ENCODE results near the gene SNAP25.

SNAP25 gene

DNA sequence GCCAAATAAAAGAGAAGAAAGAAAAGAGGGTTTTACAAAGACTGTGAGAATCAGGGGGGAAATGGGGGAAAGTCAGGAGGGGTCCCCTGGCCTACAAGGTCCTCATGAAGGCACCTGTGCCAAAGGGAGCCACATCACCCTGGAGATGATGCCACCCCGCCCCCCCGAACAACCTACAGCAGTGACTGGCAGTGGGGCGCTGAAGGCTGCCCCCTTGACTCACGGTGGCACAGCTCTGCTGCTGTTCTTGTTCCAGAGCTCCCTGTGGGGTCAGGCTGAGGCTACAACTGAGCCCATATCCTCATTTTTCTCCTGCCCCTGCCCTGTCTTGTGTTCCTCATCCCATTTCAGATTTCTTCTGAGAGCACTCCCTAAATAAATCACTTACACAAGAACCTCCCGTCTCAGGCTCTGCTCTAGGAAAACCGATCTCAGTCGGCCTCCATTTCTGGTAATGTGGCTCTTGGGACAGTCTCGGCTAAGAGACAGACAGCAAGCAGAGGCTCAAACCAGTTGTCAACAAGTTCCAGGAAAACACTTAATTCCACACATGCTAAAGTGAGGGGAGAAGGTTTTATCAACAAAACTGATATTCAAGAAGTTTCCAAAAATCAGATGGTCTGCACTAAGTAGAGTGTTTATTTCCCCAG, 105.7 kb downstream of the SNAP25 start:
- H3K4me3 ChIP-seq (replicated peaks; ENCODE audit: low read depth, low read length): no peak overlapping the region
- TF ChIP-seq, protein P1, sequence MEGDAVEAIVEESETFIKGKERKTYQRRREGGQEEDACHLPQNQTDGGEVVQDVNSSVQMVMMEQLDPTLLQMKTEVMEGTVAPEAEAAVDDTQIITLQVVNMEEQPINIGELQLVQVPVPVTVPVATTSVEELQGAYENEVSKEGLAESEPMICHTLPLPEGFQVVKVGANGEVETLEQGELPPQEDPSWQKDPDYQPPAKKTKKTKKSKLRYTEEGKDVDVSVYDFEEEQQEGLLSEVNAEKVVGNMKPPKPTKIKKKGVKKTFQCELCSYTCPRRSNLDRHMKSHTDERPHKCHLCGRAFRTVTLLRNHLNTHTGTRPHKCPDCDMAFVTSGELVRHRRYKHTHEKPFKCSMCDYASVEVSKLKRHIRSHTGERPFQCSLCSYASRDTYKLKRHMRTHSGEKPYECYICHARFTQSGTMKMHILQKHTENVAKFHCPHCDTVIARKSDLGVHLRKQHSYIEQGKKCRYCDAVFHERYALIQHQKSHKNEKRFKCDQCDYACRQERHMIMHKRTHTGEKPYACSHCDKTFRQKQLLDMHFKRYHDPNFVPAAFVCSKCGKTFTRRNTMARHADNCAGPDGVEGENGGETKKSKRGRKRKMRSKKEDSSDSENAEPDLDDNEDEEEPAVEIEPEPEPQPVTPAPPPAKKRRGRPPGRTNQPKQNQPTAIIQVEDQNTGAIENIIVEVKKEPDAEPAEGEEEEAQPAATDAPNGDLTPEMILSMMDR (IDR thresholded peaks at IDR 0.05; ENCODE audit: low read depth, low read length, missing control alignments): no peak
- DNase-seq (ENCODE audit: extremely low read depth, low read depth): no peak

DNA sequence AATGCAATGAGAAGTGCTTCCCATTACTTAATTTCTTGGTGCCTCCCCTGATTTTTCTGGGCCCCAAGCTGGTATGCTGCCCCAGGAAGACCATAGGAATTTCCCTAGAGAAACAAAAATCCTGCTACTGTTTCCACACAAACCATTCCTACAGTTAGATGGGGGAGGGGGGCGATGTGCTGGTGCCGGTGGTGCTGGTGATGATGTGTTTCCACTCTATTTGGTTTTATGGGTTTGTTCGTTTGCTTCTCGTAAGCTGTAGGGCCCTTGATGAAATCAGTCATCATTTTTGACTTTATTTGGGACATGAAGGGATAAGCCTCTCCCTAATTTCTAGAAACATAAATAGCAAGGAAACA, 110.2 kb downstream of the SNAP25 start:
- H3K4me3 ChIP-seq (replicated peaks; ENCODE audit: low read depth, low read length): no peak overlapping the region
- TF ChIP-seq, protein P1 (IDR thresholded peaks at IDR 0.05; ENCODE audit: low read depth, low read length, missing control alignments): no peak
- no peak for DNase-seq (ENCODE audit: extremely low read depth, low read depth)

DNA sequence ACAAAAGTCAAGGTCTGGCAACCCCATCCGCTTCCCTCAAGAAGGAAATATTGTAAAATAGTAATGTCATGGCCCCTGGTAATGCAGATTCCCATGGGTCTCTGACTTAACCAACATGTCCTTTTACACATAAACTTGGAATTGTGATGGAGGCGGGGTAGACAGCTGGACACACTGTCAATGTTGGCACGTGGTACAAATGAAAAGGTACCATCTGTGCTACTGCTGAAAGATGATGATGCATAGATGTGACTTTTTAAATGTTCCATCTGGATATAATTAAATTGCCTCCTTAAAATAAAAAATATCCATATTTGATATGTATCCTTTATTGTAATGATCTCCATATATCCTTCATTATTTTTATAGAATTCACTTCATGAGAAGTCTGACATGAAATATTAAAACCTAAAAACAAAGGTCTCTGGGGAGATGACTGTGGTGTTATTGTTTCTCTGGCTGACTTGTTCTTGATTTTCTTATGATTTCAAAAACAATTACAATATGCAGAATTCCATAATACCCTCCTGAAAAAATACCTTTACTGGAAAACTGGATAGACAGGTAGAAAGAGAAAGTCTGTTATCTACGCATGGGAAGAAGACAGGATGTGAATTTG, 110.9 kb downstream of the SNAP25 start:
- TF ChIP-seq, protein P1 (IDR thresholded peaks at IDR 0.05; ENCODE audit: low read depth, low read length, missing control alignments): no peak
- H3K4me3 ChIP-seq (replicated peaks; ENCODE audit: low read depth, low read length): no peak overlapping the region
- no peak for DNase-seq (ENCODE audit: extremely low read depth, low read depth)

DNA sequence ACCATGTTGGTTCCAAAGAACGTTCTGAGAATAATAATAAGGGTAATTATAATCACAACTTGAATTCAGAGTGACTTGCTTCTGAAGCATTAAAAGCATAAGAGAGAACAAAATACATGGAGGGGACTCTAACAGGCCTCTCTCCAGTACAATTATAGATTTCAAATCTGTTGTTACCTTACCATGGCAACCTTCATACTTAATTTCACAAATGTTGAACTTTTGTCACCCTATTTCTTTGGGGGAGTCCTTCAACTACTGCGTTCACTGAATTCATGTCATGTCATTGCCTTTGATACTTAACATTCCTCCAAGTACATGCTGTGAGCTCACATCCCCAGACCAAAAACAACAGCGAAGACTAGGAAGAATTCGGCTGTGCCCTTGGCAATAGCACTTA, 111.4 kb downstream of the SNAP25 start:
- TF ChIP-seq, protein P1 (IDR thresholded peaks at IDR 0.05; ENCODE audit: low read depth, low read length, missing control alignments): no peak
- H3K4me3 ChIP-seq (replicated peaks; ENCODE audit: low read depth, low read length): no peak overlapping the region
- no peak for DNase-seq (ENCODE audit: extremely low read depth, low read depth)

DNA sequence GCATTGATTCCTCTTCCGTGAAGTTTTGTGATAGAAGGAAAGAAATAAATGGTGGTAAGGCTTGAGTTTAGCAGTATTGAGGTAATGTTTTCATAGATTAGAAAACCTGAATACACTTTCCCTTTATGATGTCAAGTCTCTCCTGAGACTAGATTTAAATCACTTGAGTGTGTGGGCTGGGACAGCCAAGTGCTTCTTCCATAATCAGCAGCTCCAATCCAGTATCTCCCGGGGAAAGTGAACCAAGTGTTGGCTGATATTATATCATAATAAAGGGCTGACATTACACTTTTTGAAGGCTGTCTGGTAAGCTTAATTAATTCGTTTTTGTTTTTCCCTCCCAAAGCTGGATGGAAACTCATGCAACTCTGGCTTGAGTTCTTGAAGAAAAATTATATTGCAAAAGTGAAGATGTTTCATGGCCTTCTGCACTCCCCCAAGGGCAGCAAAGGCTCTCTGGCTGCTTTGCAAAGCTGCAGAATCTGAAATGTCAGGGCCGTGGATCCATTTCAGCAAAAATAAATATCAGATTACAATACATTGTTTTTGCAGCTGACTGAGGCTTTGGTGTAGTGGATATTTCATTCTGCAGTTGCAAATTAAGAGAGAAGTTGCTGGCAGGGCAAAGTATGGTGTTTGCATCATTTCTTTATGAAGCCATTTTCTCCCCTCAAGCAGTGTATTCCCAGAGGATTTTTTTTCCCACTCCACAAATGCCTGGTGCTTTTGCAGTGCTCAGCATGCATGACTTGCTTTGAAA, 114.2 kb downstream of the SNAP25 start:
- no peak overlapping the region for H3K4me3 ChIP-seq (replicated peaks; ENCODE audit: low read depth, low read length)
- TF ChIP-seq, protein P1 (IDR thresholded peaks at IDR 0.05; ENCODE audit: low read depth, low read length, missing control alignments): no peak
- no peak for DNase-seq (ENCODE audit: extremely low read depth, low read depth)

DNA sequence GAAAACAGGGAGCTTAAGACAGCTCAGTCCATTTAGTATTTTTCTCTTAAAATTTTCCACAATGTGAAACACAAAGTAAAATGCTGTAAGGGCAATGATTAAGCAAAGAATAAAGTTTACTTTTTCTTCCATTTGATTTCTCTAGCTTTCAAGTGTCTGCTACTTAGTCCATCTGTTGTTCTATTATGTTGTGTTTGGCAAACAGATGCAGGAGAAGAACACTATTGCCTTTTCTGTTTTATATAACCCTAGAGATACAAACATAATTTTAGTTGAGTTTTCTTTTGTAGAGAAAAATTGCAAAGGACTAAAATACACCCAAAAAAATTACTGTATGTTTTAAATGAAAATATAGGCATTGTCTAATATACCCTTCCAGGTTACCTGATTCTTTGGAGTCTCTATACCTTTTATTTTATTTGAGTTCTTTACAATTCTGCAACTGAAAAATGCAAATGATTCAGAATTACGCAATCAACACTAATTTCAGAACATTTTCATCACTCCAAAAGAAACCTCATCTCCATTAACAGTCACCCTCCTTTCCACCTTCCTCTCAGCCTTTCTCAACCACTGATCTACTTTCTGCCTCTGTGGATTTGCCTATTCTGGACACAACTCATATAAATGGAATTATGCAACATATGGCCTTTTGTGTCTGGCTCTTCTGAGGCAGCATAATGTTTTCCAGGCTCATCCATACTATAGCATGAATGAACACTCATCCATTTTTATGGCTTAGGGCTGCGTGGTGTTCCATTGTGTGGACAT, 118.5 kb downstream of the SNAP25 start:
- TF ChIP-seq, protein P1 (IDR thresholded peaks at IDR 0.05; ENCODE audit: low read depth, low read length, missing control alignments): no peak
- no peak for DNase-seq (ENCODE audit: extremely low read depth, low read depth)

More for the DNA sequence above, 118.5 kb downstream of the SNAP25 start:
- H3K4me3 ChIP-seq (replicated peaks; ENCODE audit: low read depth, low read length): no peak overlapping the region

Measured in HFF-Myc (cell line).